ENCODE results near the gene OR9A2. TPM values are rescaled to one million over a fixed set of nuclear protein-coding genes. Genes with fewer than 3 reads are reported as not detected.

The OR9A2 gene
- total and polyA plus RNA-seq, 10 of the 15 experiments (the other 5 are each of a cell fraction or from before 2014, with no cell fraction given): not detected

DNA sequence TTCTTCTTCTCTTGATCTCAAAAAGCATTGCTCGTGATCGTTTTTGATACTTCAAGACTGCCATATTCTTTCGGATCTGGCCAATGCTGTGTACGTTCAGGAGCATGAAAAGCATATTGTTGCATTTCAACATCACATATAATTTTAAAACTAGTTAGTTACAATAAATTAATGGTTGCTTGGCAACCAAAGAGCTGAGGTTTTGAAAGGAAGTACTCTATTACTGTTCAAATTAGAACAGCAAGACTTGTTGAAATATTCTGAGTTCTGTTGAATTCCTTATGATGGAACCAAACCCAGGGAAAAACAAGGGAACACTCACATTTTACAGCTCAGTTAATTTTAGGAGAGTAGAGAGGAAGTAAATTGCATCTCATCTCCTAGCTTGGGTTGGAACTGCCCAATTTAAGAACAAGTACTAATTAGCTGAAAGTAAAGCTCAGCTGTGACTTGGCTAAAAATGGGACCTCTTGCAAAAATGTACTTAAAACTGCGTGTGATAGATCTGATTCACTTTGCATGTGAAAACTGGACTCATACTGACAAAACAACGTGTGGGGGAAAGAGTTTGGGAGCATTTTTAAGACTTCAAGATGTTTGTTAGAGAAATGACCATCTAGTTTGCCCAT, 21.2 kb downstream of the OR9A2 start:
- Histone ChIP-seq H3K79me2 (ENCODE audit: control insufficient read depth, insufficient read depth, low read length) (no peaks in the 10 kb centered on the region), H3K9me3 (replicated peaks; ENCODE audit: control insufficient read depth, insufficient read depth, low read length) (no peaks in the 10 kb centered on the region; the same call in 2 of the 3 replicates), H4K20me1 (ENCODE audit: control insufficient read depth, insufficient read depth) (no peaks in the 10 kb centered on the region), H3K4me3 (no peak overlapping the region), H3K27ac (ENCODE audit: control insufficient read depth, insufficient read depth) (no peak overlapping the region), H3K36me3 (ENCODE audit: control insufficient read depth in 2 of 2, insufficient read depth in 2 of 2, low read length in 1 of 2) (no peaks in the 10 kb centered on the region), H3K4me2 (ENCODE audit: control insufficient read depth, insufficient read depth) (no peak overlapping the region), H3K9ac (ENCODE audit: control insufficient read depth, insufficient read depth, low read length) (no peak overlapping the region), H3K4me1 (ENCODE audit: control insufficient read depth, insufficient read depth, low read length) (no peaks in the 10 kb centered on the region), H2AFZ (ENCODE audit: control insufficient read depth, low read depth, low read length) (no peak overlapping the region), H3K27me3 (replicated peaks in 1 of 2; ENCODE audit: control insufficient read depth in 2 of 2, insufficient read depth in 2 of 2, low read length in 1 of 2) (no peaks in the 10 kb centered on the region; a peak in 1 of 4 replicates)
- ChIA-PET SMC1A (ENCODE audit: uncharacterized antibody, unreplicated experiment) (interaction anchor here (0.8 to 11.6 kb wide), 11 partner anchors 11 to 402 kb away, joined by 3 to 191 read pairs (median 4); no protein-coding TSS in a partner anchor), CTCF (interaction anchor here (0.8 to 19.2 kb wide), 21 partner anchors 11 to 471 kb away, joined by 3 to 434 read pairs (median 6); partner anchors contain the start of genes EPHB6 and TAS2R40), RAD21 (ENCODE audit: unreplicated experiment) (interaction anchor here (0.9 to 3.2 kb wide), 8 partner anchors 126 to 402 kb away, joined by 3 to 30 read pairs (median 6); no protein-coding TSS in a partner anchor), POLR2A (no interaction called here)
- no peak for TF ChIP-seq ETV6 (conservative IDR thresholded peaks at IDR 0.05 in 1 of 2, IDR thresholded peaks at IDR 0.05 in 1 of 2; ENCODE audit: borderline replicate concordance in 1 of 2, low read depth in 1 of 2)
- no peak for TF ChIP-seq TCF3 (IDR thresholded peaks at IDR 0.05; ENCODE audit: borderline replicate concordance, insufficient read depth, low read depth, low read length)
- TF ChIP-seq FOXM1 (IDR thresholded peaks at IDR 0.05; ENCODE audit: low read depth, low read length): no peak
- TF ChIP-seq LARP7 (IDR thresholded peaks at IDR 0.05): no peak
- TF ChIP-seq IKZF2 (IDR thresholded peaks at IDR 0.05): no peak
- no peak for TF ChIP-seq GATAD2B (conservative IDR thresholded peaks at IDR 0.05; ENCODE audit: low read depth)
- TF ChIP-seq CREM (IDR thresholded peaks at IDR 0.05; ENCODE audit: low read depth): no peak
- TF ChIP-seq STAT3 (IDR thresholded peaks at IDR 0.05; ENCODE audit: low read depth, low read length): no peak
- TF ChIP-seq MYC (IDR thresholded peaks at IDR 0.05; ENCODE audit: insufficient read depth, insufficient read length, insufficient replicate concordance, low read length, severe bottlenecking): no peak
- TF ChIP-seq SUZ12 (IDR thresholded peaks at IDR 0.05; ENCODE audit: unreplicated experiment): no peak
- TF ChIP-seq, protein P1, sequence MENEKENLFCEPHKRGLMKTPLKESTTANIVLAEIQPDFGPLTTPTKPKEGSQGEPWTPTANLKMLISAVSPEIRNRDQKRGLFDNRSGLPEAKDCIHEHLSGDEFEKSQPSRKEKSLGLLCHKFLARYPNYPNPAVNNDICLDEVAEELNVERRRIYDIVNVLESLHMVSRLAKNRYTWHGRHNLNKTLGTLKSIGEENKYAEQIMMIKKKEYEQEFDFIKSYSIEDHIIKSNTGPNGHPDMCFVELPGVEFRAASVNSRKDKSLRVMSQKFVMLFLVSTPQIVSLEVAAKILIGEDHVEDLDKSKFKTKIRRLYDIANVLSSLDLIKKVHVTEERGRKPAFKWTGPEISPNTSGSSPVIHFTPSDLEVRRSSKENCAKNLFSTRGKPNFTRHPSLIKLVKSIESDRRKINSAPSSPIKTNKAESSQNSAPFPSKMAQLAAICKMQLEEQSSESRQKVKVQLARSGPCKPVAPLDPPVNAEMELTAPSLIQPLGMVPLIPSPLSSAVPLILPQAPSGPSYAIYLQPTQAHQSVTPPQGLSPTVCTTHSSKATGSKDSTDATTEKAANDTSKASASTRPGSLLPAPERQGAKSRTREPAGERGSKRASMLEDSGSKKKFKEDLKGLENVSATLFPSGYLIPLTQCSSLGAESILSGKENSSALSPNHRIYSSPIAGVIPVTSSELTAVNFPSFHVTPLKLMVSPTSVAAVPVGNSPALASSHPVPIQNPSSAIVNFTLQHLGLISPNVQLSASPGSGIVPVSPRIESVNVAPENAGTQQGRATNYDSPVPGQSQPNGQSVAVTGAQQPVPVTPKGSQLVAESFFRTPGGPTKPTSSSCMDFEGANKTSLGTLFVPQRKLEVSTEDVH (IDR thresholded peaks at IDR 0.05; ENCODE audit: low read depth, partially characterized antibody): no peak
- TF ChIP-seq CREB1 (IDR thresholded peaks at IDR 0.05; ENCODE audit: low read depth): no peak
- TF ChIP-seq, protein P2, sequence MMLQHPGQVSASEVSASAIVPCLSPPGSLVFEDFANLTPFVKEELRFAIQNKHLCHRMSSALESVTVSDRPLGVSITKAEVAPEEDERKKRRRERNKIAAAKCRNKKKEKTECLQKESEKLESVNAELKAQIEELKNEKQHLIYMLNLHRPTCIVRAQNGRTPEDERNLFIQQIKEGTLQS (IDR thresholded peaks at IDR 0.05; ENCODE audit: borderline replicate concordance, extremely low read depth, low read depth, low read length): no peak
- no peak for TF ChIP-seq HDAC6 (IDR thresholded peaks at IDR 0.05; ENCODE audit: unreplicated experiment)
- ATAC-seq (no peak), FAIRE-seq (no peak), DNase-seq (ENCODE audit: low read depth, low spot score) (no peak)
- intact Hi-C loops (cut with micrococcal nuclease; ENCODE audit: unreplicated experiment): loop anchor here (10.0 kb wide), 2 partner anchors 401 to 409 kb away; no protein-coding TSS in a partner anchor
- in situ Hi-C loops (cut with MboI): loop anchor here (5.0 kb wide), 1 partner anchor 212 kb away; no protein-coding TSS in a partner anchor
- 32% methylated on average over 6 of the region's 6 CpGs for WGBS (ENCODE audit: insufficient coverage, insufficient replicate concordance, low lambda C conversion rate, missing lambda C conversion rate)
- BruUV-seq (replicated peaks): no TSS peak
